ENCODE measurements around the gene ITM2A.

The ITM2A gene

GRCh38 chrX:79325263-79325958 lies 41.7 kb downstream of the ITM2A start:
- in situ Hi-C loops (cut with HindIII; ENCODE audit: low sequenced_read_pairs), result no loop called here

Measured in DLD1 (cell line).